H1 (cell line): ENCODE measurements around the gene PYY. TPM values are rescaled to one million over a fixed set of nuclear protein-coding genes. Genes with fewer than 3 reads are reported as not detected.

ENCODE experiments used
- BCL11A ChIP-seq, 2 experiments: IDR thresholded peaks; one replicate each; pipeline ENCODE4 v1.6.1; 2011; ENCODE audit warnings: low read depth in 2 of 2, low read length in 2 of 2, mild to moderate bottlenecking in 2 of 2
- polyA plus RNA-seq, 7 experiments: library from polyadenylated mRNA; depleted of rRNA in 3 of 7; stranded (reverse) in 5 of 7; unstranded in 2 of 7; fragments of >200 nt in 5 of 7; fragments of 200-250 nt in 2 of 7; gene quantifications; 1 replicate in 5 of 7; 2 replicates in 1 of 7; 4 replicates in 1 of 7; pipeline versions ENCODE4 v1.2.1 to v1.2.3, GENCODE V29; 2011 to 2013; ENCODE audit warnings: missing spikeins in 2 of 7, mixed read lengths in 2 of 7
- total RNA-seq: library from RNA; stranded (reverse); fragmentation: NEBNext Ultra II Directional; extraction: Animal tissue kit (Norgen Biotek cat#: 25700); gene quantifications from 2 replicates; pipeline ENCODE4 v1.2.1, GENCODE V29; 2021
- TF ChIP-seq, protein P1 (sequence below): IDR thresholded peaks from 2 replicates; pipeline ENCODE4 v1.6.1; 2012; ENCODE audit warnings: inconsistent platforms

The PYY gene
- total and polyA plus RNA-seq, 2 of the 8 experiments (the other 6 are each of a cell fraction or from before 2014, with no cell fraction given), result 0.93 to 3.4 TPM

DNA sequence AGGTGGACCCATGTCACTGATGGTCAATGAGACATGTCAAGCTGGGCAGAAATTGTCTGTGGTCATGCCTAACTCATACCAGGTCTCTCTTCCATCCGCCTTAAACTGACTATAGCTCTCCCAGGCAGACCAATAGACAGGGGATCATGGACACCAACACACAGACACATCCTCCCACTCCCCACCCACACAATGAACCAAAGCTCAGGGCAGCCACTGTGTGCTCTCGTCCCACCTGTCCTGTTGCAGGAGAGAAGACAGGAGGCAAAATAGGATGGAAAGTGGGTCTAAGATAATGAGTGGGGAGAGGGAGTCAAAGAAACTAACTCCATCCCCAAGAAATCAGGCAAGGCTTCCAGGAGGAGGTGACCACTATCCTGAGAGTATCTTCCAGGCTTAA lies 3.2 kb downstream of the PYY start (continued):
- TF ChIP-seq, protein P1, sequence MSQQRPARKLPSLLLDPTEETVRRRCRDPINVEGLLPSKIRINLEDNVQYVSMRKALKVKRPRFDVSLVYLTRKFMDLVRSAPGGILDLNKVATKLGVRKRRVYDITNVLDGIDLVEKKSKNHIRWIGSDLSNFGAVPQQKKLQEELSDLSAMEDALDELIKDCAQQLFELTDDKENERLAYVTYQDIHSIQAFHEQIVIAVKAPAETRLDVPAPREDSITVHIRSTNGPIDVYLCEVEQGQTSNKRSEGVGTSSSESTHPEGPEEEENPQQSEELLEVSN, result no peak
- TF ChIP-seq BCL11A (IDR thresholded peaks at IDR 0.05; ENCODE audit: low read depth in 2 of 2, low read length in 2 of 2), result no peak
- TF ChIP-seq, all 59 proteins: peak for 0
